Measurements from ENCODE around the gene GLRB.
A peak's percentile ranks its signal among the peaks of the same experiment; 100 is the strongest.
"Not testable (repeated sequence)": the region's sequence is repeated elsewhere in the genome, so short reads cannot be mapped to it uniquely, and the experiment has no call there.

Gene GLRB

GRCh38 chr4:157075811-157076577, at the start of gene GLRB:
Gene GLRB, plus strand, starts transcription at chr4:157076150. Its CDS starts 1,875 bp downstream, at chr4:157078025.
- intact Hi-C loops (cut with DNase I) = no loop called here
- DNase-seq = peak; percentile 16 to 90 (median 34)

GRCh38 chr4:157035471-157035870, 40.5 kb upstream of the GLRB start:
- intact Hi-C loops (cut with DNase I) = no loop called here
- DNase-seq = no peak

GRCh38 chr4:157040405-157040804, 35.5 kb upstream of the GLRB start:
- DNase-seq = no peak
- intact Hi-C loops (cut with DNase I) = loop anchor here (10.0 kb wide), 2 partner anchors 66 to 566 kb away; partner anchors contain the start of gene PDGFC

GRCh38 chr4:157043131-157043530, 32.8 kb upstream of the GLRB start:
- no peak for DNase-seq
- intact Hi-C loops (cut with DNase I) = loop anchor here (10.0 kb wide), 2 partner anchors 68 to 568 kb away; partner anchors contain the start of gene PDGFC

- DNase-seq = peak in 1 of 10 donors; percentile 16
- intact Hi-C loops (cut with DNase I) = loop anchor here (5.0 to 10.0 kb wide), 3 partner anchors 71 to 571 kb away; partner anchors contain the start of gene PDGFC
Measured at GRCh38 chr4:157045507-157046127, 30.3 kb upstream of the GLRB start.

- intact Hi-C loops (cut with DNase I) = loop anchor here (5.0 to 10.0 kb wide), 3 partner anchors 73 to 573 kb away; partner anchors contain the start of gene PDGFC
- DNase-seq = peak in 3 of 10 donors; percentile 12 to 75 (median 32)
Measured at GRCh38 chr4:157048248-157048647, 27.7 kb upstream of the GLRB start.

- intact Hi-C loops (cut with DNase I) = no loop called here
- DNase-seq = no peak
Measured at GRCh38 chr4:157050561-157050960, 25.4 kb upstream of the GLRB start.

GRCh38 chr4:157052429-157053040, 23.4 kb upstream of the GLRB start:
- no peak for DNase-seq
- intact Hi-C loops (cut with DNase I) = no loop called here

GRCh38 chr4:157057218-157057617, 18.7 kb upstream of the GLRB start:
- no peak for DNase-seq
- intact Hi-C loops (cut with DNase I) = no loop called here

GRCh38 chr4:157058899-157059298, 17.1 kb upstream of the GLRB start:
- DNase-seq; intact Hi-C loops (cut with DNase I): not testable (repeated sequence)

- intact Hi-C loops (cut with DNase I) = no loop called here
- DNase-seq = no peak
Measured at GRCh38 chr4:157072002-157072401, 3.9 kb upstream of the GLRB start.

GRCh38 chr4:157075401-157075800, 549 bp upstream of the GLRB start:
- intact Hi-C loops (cut with DNase I) = no loop called here
- no peak for DNase-seq

GRCh38 chr4:157076578-157076947, 613 bp downstream of the GLRB start:
- intact Hi-C loops (cut with DNase I) = no loop called here

GRCh38 chr4:157079441-157079840, 3.5 kb downstream of the GLRB start:
- intact Hi-C loops (cut with DNase I) = no loop called here

More at GRCh38 chr4:157076578-157076947, 613 bp downstream of the GLRB start:
- DNase-seq = peak in 5 of 10 donors; percentile 10 to 77 (median 24)

GRCh38 chr4:157080605-157081004, 4.7 kb downstream of the GLRB start:
- intact Hi-C loops (cut with DNase I) = no loop called here
- no peak for DNase-seq

More at GRCh38 chr4:157079441-157079840, 3.5 kb downstream of the GLRB start:
- no peak for DNase-seq

GRCh38 chr4:157095716-157096115, 19.8 kb downstream of the GLRB start:
- DNase-seq = no peak
- intact Hi-C loops (cut with DNase I) = no loop called here

GRCh38 chr4:157096439-157096838, 20.5 kb downstream of the GLRB start:
- intact Hi-C loops (cut with DNase I) = no loop called here
- DNase-seq = no peak

GRCh38 chr4:157099506-157099905, 23.6 kb downstream of the GLRB start:
- intact Hi-C loops (cut with DNase I) = no loop called here
- DNase-seq = no peak

GRCh38 chr4:157104541-157104940, 28.6 kb downstream of the GLRB start:
- no peak for DNase-seq
- intact Hi-C loops (cut with DNase I) = no loop called here

- no peak for DNase-seq
- intact Hi-C loops (cut with DNase I) = no loop called here
Measured at GRCh38 chr4:157114671-157115070, 38.7 kb downstream of the GLRB start.
